ENCODE results near the gene S100A2. TPM values are rescaled to one million over a fixed set of nuclear protein-coding genes. Genes with fewer than 3 reads are reported as not detected.

Gene S100A2
- total RNA-seq = 4,166 TPM

DNA sequence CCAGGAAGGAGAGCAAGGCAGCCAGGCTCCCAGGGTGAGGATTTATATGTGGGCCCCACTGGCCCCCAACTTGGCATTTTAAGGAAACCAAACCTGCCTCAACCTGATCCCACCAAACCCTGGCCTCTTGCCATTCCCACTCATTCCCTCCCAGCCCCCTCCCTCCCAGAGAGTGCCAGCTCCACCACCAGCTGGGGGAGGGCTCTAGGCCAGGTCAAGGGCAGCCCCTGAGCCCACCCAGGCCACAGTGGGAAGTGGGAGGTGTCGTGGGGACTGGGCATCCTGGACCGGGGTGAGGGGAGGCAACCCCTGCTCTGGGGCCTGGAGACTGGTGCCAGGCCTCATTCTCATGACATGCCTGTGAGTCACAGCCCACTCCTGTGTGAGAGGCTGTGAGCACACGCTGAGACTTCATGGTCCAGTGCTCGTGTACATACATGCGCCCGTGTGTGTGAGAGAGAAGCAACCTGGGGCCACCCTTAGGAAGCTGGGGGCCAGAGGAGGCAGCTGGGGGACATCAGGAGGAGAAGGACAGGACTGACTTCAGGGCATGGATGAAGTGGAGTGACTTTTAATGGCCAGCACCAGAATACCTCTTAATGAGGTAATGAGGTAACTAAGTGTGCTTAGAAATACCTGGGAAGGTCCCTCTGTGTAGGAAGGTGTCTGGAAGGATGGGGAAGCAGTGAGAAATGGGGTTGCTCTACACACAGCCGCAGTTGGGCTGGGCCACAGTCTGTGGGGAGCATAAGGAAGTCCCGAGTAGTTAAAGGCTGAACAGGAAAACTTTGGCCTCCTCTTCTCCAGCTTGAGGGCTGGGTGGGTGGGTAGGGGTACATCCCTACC, at the start of gene S100A2:
TSS of gene S100A2 (minus strand) at position 316 of the 846 bp plus-strand sequence. CDS start 1,967 bp downstream, outside the sequence.
- ATAC-seq = peak; percentile 77

DNA sequence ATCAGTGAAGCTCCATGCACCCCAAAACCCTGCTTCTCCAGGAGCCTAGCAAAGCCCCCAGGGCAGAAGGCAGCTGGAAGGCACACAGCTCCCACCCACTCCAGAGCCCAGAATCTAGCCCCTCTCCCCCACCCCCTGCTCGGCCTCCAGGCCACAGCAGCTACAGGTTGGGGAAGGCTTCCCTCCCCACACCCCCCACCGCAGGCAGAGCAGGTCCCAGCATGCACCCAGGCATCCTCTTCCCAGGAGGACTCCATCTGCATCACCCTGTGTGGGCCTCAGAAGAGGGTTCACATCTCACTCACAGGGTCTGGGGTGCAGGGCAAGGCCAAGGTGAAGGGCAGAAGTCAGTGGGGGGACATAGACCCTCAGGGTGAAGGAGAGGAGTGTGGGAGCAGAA, 49.8 kb upstream of the S100A2 start:
- ATAC-seq = no peak

DNA sequence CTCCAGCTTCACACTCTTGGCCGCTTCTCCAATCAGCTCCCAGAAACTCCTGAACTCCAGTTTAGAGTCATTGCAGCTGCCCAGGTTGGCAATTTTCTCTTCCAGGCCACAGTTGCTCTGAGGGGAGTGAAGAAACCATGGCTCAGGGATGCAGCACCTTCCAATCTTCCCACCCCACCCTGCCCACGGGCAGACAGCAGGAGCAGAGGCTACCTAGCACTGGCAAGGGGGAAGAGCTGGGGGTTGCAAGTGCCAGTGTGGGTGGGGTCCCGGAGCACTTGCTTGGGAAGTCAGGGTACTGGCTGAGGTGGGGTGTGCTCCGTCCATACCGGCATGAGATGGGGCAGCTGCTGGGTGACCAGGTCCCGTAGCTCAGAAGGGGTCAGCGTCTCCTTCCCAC, 49.3 kb upstream of the S100A2 start:
- ATAC-seq = no peak

DNA sequence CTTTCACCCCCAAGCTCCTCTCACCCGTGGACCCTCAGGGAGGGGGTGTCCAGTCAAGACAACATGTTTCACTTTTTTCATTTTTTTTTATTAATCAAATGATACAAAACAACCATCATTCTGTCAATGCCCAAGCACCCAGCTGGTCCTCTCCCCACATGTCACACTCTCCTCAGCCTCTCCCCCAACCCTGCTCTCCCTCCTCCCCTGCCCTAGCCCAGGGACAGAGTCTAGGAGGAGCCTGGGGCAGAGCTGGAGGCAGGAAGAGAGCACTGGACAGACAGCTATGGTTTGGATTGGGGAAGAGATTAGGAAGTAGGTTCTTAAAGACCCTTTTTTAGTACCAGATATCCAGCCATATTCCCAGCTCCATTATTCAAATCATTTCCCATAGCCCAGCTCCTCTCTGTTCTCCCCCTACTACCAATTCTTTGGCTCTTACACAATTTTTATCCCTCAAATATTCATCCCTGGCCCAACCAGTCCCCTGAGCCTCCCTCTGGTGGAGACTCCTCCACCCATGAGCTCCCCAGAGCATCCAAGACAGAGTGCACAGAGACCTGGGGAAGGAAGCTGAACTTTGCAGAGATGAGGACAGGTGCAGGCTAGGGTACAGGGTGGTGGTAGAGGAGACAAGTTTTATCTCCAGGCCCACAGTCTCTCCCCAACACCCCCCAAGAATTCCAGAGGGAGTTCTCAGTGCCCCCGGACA, 48.7 kb upstream of the S100A2 start:
- no peak for ATAC-seq

DNA sequence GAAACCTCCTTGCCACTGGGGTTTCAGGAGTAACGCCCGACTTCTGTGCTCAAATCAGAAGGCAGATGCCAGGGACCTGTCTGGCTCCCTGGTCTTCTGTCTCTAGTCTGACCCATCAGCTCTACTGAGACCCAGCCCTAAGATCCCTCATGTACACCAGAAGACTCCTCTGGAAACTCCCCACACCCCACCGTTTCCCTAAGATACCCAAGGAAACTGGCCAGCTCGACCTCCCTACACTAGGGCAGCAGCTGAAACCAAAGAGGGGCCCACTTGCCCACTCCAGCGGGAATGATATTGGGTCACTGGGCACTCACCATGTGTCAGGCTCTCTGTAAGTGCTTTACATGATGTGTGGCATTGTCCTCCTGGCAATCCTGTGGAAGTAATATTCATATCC, 47.8 kb upstream of the S100A2 start:
- peak; percentile 1 for ATAC-seq

DNA sequence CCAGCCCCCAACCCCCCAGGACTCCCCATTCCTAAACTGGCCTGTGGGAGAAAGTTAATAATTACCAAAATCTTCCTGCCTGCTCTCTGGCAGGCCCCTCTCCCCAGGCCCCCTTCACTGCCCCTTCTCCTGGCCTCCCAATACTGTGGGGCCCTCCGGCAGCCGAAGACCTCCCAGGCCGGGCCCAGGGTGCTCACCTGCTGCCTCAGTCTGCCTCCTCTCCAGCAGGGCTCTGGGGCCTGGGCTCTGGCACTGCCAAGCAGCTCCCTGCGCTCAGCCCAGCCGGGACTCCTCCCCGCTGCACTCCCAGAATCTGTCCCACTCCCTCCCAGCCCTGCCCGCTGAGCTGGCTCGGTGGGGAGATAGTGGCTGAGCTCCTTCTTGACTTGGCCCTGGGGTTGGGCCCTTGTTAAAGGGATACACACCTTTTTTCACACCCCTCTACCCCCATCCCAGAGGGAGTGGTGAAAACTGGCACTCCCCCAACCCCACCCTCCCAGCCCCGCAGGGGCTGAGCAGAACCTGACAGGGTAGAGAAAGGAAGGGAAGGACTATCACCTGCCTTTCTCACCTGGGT, 47.2 kb upstream of the S100A2 start, which contains the start of gene S100A16:
TSS of gene S100A16 (minus strand) at position 383 of the 577 bp plus-strand sequence. CDS start 4,986 bp downstream, outside the sequence.
- ATAC-seq = peak; percentile 43

DNA sequence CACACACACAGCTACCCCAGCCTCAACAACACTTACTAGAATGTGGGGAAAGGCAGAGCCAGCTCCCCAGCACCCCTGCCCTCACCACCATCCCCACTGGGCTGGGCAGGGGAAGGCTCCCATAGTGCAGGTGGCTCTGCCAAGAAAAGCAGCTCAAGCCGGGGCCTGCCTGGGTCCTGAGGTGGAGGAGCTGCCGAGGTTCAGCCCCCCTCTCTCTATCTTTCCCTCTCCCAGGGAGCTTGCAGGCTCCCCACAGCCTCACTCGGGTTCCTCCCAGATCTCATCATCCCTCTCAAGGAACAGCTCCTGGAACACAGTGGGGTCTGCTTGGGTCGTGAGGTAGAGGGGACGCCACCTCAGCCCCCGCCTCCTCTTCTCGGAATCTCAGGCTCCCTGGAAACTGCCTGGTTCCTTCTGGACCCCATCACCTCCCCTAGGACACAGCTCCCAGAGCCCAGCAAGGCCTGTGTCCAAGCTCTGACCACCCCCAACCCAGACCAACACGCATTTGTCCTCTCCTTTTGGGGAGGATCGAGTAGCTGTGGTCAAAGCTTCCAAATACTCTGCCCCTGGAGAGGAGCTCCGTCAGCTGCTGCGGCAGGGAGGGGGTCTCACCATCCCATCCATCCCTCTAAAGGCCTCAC, 46.6 kb upstream of the S100A2 start:
- no peak for ATAC-seq

DNA sequence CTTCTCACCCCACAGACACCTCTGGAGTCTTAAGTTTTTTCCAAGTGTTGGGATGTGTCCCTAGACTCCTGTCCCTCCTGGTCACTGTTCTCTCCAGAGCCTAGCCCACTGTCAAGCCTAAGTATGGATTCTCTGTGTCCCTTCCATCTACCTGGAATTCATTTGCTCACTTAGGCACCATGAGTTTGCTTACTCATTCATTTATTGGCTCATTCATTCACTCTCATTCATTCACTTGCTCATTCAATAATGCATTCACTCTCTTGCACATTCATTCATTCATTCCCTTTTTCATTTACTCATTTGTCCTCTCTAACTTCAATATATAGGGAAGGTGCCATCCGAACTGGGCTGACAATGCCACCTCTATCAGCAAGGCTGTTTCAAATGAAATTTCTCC, 45.7 kb upstream of the S100A2 start:
- ATAC-seq = no peak

DNA sequence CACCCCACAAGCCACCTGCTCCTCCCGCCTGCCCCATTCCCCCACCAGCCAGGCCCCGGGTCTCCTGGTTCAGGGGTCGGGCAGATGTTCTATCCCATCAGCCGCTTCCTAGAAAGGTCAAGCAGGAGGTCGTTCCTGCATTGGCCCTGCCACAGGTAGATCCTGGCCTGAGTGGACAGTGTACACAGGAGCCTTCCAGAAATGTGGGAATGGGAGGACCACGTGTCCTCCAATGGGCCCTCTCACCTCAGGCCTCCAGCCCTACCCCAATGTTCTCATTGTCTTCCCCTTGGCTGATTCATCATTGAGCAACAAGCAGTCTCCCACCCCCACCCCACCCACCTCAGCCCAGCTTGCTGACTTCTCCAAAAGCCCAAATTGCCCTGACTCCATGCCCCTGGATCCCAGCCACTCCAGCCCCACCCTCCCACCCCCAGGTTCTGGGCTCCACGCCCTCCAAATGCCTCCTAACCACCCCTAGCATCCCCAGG, 45.2 kb upstream of the S100A2 start:
- peak; percentile 8 for ATAC-seq

DNA sequence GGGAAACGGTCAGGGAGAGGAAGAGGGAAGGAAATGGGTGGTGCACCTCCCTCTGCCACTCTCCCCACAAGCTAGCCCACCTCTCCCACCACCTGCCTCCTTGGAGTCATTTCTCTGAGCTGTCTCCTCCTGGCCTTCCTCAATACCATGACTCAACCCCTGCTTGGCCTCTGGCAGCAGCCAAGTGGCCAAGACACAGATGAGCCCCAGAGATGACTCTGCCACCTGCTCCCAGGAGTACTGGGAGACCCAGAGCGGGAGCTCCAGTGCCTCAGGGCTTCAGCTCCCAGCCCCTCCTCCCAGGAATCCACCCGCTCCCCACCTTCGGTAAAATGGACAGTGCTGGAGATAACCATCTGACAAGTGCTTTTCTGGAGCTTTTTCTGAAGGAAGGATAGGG, 44.7 kb upstream of the S100A2 start:
- ATAC-seq = peak; percentile 4

DNA sequence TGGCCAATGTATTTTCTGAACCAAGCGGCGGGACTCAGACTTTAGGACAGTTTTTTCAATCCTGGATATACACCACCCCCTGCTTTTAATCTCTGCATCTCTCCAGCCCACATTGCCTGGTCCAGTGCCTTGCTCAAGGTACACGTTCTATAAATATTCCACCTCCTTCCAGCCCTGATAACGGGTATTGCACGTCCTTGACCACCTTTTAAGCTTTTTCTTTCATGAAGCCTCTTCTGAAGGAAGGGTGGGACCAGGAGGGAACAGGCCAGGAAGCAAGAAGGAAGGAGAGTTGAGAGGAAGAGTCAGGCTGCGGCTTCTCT, 43.9 kb upstream of the S100A2 start:
- no peak for ATAC-seq

DNA sequence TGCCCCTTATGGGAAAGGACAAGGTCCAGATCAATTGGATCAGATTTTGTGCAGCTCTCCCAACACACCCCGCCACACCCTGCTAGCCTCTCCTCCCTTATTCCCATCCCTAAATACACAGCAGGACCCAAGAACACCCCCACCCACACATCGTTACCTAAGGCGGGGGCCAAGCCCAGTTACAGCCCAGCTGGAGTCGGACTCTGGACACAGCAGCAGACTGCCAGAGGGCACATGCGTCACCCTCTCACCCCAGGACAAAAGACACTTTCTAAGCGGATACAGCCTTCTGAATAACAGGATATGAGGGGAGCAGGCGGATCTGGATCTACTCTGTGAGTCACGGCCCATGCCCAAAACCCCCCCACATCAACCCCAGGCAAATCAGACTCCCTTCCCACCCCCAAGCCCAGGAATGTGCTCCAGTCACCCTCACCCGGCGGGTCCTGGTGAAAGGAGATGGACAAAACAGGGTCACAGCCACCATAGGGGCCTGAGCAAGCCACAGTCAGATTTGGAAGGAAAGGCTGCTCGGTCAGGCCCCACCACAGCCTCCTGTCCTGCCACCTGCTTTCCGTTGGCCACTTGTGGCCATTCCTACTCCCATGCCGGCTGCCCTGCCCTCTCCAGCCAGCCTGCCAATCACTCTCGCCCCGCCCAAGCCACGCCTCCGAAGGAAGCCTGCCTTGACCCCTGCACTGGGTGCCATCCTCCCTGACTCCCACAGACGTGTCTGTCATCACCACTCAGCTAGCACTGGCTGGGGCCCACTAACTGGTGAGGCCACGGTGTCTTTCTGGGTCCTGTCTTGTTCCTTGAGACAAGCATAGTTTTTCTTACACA, 43.3 kb upstream of the S100A2 start:
- peak; percentile 58 for ATAC-seq

DNA sequence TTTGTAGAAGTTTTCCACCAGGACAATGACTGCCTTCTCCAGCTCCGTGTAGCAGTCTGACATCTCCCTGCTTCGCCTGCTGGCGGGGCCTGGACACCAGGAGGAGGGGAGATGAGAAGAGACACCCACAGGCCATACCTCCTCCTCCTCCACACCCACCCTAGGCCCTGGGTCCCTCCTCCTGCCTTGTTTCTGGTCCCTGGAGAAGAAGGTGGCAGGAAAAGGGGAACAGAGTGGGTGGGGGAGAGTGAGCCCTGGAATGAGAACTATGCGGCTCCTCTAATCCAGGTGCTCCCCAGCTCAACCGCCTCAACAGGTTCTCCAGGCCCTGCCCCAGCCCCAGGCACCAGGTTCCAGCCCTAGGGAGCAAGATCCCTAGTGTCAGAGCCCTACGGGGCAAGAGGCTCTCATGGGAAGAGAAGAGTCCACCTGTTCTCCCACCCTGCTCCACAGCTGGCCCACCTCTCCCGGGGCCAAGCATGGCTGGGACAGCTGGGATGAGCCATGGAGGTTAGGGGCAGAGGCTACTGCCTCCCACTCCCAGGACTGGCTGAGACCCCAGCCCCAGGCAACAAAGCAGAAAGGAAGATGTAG, 42.5 kb upstream of the S100A2 start:
- ATAC-seq = peak; percentile 51

DNA sequence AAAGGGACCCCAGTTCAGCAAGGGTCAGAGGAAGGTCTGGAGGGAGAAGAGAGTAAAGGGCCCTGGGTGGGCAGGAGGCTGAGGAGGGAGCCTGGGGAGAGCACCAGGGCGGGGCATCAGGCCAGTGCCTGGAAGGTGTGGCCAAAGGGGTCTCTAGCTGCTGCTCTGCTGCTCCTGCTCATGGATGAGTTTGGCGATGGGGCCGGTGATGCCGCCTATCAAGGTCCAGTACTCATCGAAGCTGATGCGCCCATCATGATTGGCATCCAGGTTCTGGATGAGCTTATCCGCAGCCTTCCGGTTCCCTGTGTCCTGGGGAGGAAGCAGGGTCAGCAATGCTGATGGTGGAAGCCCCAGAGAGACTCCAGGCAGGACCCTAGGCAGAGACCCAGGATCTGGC, 41.7 kb upstream of the S100A2 start:
- ATAC-seq = no peak

DNA sequence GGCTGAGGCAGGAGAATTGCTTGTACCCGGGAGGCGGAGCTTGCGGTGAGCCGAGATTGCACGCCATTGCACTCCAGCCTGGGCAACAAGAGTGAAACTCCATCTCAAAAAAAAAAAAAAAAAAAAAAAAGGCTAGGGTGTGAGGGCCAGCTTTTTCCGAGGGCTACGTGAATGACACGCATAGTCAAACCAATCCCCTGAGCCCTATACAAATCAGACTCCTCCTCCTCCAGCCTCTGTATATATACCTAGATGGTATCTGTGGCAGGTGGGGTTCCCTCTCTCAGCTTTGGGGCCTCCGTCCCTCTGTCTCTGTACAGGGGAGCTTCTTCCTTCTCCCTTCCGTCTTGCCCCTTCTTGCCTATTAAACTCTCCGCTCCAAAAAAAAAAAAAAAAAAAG, 40.5 kb upstream of the S100A2 start:
- ATAC-seq = no peak

DNA sequence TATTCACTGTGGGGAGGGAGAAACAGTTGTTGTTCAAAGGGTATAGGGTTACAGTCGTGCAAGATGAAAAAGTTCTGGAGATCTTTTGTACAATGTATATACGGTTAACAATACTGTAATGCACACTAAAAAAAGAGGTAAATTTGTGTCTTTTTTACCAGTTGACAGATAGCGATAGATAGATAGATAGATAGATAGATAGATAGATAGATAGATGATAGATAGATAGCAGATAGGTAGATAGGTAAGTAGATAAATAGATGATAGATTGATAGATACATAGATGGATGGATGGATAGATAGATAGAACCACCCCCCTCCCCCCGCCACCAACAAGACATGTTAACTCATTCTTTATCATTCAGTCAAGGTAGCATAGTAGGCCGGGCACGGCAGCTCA, 37.1 kb upstream of the S100A2 start:
- ATAC-seq = no peak

DNA sequence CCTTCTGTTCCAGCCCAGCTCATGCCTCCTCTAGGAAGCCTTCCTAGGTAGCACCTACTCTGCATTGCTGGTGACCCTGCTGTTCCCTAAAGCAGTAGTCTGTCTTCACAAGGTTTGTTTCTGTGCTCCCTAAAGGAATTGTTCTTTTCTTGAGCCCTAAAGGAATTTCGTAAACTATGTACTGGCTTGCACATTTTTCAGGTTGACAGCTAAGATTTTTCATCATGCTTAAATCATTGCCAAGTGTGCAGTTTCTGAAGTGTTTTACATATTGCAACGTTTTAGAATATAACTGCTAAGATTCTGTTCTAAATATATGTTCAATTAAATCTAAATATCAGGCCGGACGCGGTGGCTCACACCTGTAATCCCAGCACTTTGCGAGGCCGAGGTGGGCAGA, 34.2 kb upstream of the S100A2 start:
- ATAC-seq = no peak

DNA sequence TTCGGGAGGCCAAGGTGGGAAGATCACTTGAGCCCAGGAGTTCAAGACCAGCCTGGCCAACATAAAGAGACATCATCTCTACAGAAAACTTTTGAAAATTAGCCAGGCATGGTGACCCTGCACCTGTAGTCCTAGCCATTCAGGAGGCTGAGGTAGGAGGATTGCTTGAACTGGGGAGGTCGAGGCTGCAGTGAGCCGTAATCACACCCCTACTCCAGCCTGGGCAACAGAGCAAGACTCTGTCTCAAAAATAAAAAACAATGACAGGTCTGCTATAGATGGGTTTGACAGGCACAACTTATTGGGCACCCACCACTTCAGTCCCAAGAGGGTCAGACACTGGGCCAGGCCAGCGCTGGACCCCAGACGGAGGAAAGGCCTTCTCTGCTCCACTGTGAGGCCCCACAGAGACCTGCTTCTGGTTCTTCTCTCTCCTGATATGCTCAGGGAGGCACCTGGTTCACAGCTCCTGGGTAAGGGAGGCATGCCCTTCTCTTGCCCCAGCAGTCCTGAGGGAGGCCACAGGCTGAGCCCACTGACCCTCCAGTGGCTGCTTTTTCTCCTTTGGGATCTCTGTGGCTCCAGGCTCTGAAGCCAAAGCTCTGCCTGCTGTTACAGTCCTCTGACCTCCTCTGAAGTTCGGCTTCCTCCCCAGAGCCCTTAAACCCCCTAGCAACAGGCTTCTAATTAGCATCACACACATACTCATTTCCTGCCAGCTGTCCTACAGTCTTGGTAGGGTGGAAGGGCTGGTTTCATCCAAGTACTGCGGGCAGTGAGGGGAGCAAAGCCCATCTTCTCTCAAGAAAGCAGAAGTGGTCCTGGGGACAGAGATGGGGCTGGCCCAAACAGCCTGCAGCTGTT, 32.9 kb upstream of the S100A2 start:
- peak; percentile 51 for ATAC-seq

DNA sequence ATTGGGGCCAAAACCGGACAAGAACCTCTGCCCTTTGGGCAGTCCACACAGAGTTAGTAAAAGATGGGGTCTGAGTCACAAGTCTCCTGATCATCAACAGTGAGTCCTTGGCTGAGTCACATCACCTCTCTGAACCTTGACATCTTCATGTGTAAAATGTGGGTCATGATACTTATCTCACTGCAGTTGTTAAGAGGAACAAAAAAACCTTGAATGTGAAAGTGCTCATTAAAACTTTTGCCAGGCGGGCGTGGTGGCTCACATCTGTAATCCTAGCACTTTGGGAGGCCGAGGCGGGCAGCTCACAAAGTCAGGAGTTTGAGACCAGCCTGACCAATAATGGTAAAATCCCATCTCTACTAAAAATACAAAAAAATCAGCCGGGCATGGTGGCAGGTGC, 31.6 kb upstream of the S100A2 start:
- peak; percentile 59 for ATAC-seq

DNA sequence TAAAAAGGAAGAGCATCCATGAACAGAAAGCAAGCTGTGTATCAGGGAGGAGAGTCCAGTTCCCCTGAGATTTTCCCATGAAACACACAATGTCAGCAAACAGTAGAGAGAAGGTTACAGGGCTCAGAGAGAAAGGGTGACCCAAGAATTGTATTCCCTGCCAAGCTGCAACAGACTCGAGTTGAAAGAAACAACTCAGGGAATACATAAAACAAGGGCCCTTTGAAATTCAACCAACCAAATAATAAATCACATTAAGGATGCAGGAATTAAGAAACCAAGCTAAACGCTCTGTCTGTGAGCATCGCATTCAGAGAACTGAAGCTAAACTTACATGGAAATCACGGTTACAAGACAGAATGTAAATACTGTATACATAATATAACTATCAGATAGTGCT, 27.1 kb upstream of the S100A2 start:
- ATAC-seq = no peak

DNA sequence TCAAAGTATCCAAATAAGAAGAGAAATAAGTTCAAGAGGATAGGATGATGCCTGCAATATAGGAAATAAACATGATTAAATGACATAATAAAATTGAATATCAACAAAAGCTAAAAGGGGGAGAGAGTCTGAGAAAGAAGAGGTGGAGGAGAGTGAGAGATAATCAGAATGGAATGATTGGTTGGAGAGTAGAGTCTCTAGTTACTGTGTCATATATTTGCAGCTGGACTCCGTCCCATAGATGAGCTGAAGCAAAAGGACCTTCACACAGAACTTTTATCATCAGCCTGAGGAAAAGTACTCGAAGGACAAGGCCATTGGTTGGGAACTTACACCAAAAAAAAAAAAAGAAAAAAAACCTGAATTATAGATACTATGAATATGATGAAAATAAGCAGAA, 22.8 kb upstream of the S100A2 start:
- ATAC-seq = no peak
